ENCODE results near the gene RPS15.
A peak's percentile ranks its signal among the peaks of the same experiment; 100 is the strongest.

The RPS15 gene

GRCh38 chr19:1455336-1456120 lies 17.3 kb downstream of the RPS15 start:
- DNase-seq = no peak

- DNase-seq = no peak
Measured at GRCh38 chr19:1456121-1456900, 18.1 kb downstream of the RPS15 start.

GRCh38 chr19:1457031-1457739 lies 19.0 kb downstream of the RPS15 start:
- DNase-seq = no peak

- DNase-seq = no peak
Measured at GRCh38 chr19:1457892-1458291, 19.7 kb downstream of the RPS15 start.

- no peak for DNase-seq
Measured at GRCh38 chr19:1459479-1459878, 21.3 kb downstream of the RPS15 start.

GRCh38 chr19:1460033-1460995 lies 22.1 kb downstream of the RPS15 start:
- DNase-seq = no peak

GRCh38 chr19:1461862-1462261 lies 23.7 kb downstream of the RPS15 start:
- DNase-seq = no peak

- DNase-seq = no peak
Measured at GRCh38 chr19:1465191-1466016, 27.2 kb downstream of the RPS15 start.

GRCh38 chr19:1466018-1466460 lies 27.8 kb downstream of the RPS15 start:
- no peak for DNase-seq

GRCh38 chr19:1466461-1467214 lies 28.4 kb downstream of the RPS15 start:
- DNase-seq = no peak

- DNase-seq = no peak
Measured at GRCh38 chr19:1467215-1467489, 29.0 kb downstream of the RPS15 start.

GRCh38 chr19:1467490-1468273 lies 29.5 kb downstream of the RPS15 start:
- no peak for DNase-seq

GRCh38 chr19:1468274-1468820 lies 30.2 kb downstream of the RPS15 start:
- DNase-seq = no peak

- no peak for DNase-seq
Measured at GRCh38 chr19:1468821-1469254, 30.6 kb downstream of the RPS15 start.

- DNase-seq = no peak
Measured at GRCh38 chr19:1469255-1470054, 31.3 kb downstream of the RPS15 start.

GRCh38 chr19:1470055-1470304 lies 31.8 kb downstream of the RPS15 start:
- DNase-seq = no peak

GRCh38 chr19:1470305-1471009 lies 32.3 kb downstream of the RPS15 start:
- peak; percentile 33 for DNase-seq

- DNase-seq = no peak
Measured at GRCh38 chr19:1471010-1471514, 32.9 kb downstream of the RPS15 start.
